Neural cell (in vitro differentiated cells): ENCODE data around the gene HPS1.

Experiments used
- CTCF ChIP-seq: fragments of 450-650 bp; IDR thresholded peaks from 2 replicates; pipeline ENCODE4 v1.5.1; 2014; ENCODE audit warnings: antibody characterized with exemption, mild to moderate bottlenecking, moderate library complexity; ENCODE audit not compliant: poor library complexity, severe bottlenecking
- EP300 ChIP-seq: fragments of 450-650 bp; conservative IDR thresholded peaks from 2 replicates; pipeline ENCODE4 v1.6.1; 2014; ENCODE audit warnings: antibody characterized with exemption, mild to moderate bottlenecking, moderate library complexity; ENCODE audit not compliant: poor library complexity, severe bottlenecking
- EZH2 ChIP-seq: fragments of 200-600, 300-800 bp; shearing (Covaris generic), sonication (generic); IDR thresholded peaks from 2 replicates; pipeline ENCODE4 v1.6.1; 2014; ENCODE audit warnings: antibody characterized with exemption, low read length, borderline replicate concordance, mild to moderate bottlenecking; ENCODE audit not compliant: insufficient read depth, poor library complexity, severe bottlenecking
- POLR2AphosphoS5 ChIP-seq: IDR thresholded peaks from 2 replicates; pipeline ENCODE4 v1.6.1; 2012
- SMC3 ChIP-seq: fragments of 450-650 bp; conservative IDR thresholded peaks from 2 replicates; pipeline ENCODE4 v1.6.1; 2014; ENCODE audit warnings: antibody characterized with exemption, mild to moderate bottlenecking, moderate library complexity; ENCODE audit not compliant: poor library complexity

- TF ChIP-seq CTCF (no peak), POLR2AphosphoS5 (no peak), EZH2 (no peak), SMC3 (no peak), EP300 (no peak)
Measured at GRCh38 chr10:98420786-98421185, 25.9 kb downstream of the HPS1 start.
